ENCODE data around the gene ANKIB1.
"Not testable (repeated sequence)": the region's sequence is repeated elsewhere in the genome, so short reads cannot be mapped to it uniquely, and the experiment has no call there.

Gene ANKIB1

DNA sequence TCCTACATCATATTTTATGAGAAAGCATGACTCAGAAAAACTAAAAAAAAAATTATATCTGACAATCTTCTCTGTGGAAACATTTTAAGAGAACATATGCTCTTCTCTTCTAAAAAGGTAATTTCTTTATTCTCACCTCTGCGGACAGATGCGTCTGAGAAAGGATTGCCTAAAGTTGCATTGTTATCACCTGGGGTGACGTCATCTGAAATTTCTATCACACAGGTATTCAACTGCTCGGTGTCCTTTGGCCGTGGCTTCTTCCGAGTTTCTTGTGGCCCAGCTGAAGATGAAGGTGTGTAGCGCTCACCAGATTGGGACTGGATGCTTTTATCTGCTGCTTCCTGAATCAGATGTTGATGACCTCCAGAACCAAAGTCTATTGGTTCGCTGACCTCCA, 187.2 kb downstream of the ANKIB1 start:
- TF ChIP-seq, protein P1, sequence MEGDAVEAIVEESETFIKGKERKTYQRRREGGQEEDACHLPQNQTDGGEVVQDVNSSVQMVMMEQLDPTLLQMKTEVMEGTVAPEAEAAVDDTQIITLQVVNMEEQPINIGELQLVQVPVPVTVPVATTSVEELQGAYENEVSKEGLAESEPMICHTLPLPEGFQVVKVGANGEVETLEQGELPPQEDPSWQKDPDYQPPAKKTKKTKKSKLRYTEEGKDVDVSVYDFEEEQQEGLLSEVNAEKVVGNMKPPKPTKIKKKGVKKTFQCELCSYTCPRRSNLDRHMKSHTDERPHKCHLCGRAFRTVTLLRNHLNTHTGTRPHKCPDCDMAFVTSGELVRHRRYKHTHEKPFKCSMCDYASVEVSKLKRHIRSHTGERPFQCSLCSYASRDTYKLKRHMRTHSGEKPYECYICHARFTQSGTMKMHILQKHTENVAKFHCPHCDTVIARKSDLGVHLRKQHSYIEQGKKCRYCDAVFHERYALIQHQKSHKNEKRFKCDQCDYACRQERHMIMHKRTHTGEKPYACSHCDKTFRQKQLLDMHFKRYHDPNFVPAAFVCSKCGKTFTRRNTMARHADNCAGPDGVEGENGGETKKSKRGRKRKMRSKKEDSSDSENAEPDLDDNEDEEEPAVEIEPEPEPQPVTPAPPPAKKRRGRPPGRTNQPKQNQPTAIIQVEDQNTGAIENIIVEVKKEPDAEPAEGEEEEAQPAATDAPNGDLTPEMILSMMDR (IDR thresholded peaks at IDR 0.05; ENCODE audit: extremely low read depth, missing control alignments): no peak
- no peak for DNase-seq (ENCODE audit: low spot score)

DNA sequence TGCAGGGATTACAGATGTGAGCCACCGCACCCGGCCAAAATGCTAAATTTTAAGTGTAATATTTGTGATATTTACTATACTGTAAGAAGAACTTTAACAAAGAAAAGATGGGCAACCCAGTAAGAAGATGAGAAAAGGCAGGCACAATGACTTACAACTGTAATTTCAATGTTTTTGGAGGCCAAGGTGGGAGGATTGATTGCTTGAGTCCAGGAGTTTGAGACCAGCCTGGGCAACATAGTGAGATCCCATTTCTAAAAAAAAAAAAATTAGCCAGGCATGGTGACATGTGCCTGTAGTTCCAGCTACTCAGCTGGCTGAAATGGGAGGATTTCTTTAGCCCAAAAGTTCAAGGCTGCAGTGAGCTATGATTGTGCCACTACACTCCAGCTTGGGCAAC, 189.8 kb downstream of the ANKIB1 start:
- TF ChIP-seq, protein P1 (IDR thresholded peaks at IDR 0.05; ENCODE audit: extremely low read depth, missing control alignments): no peak

DNA sequence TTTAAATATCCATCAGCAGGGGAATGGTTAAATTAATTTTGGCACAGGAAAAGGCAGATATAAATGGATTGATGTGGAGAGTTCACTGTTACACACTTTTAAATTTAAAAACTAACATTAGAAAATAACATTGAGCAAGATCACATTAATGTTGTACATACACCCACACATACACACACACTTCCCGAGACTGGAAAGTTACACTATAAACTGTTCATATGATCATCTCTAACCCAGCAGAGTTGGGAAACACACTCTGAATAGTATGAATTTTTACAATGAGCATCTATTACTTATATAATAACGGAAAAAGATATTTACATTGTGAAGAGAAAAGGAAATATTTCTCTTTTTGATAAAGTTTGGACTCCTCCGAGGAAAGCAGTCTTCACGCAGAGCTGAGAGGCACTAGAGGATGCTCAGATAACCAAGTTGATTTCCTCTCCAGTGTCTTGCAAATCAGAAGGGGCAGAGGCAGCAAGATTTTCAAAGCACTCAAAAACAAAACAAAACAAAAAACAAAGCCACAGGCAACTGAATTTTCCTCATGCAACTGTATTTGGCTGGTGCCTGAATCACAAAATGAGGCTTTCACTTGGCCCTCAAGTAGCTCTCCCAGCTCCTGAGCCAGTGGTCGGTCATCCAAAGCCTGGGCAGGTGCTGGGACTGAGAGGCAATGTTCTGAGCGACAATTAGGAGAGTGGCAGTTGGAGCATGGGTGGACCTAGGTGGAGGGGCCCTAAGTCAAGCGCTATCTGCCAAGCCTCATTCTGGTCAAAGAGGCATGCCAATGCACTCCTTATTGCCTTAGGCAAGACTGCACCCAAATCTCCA, 191.1 kb downstream of the ANKIB1 start:
- DNase-seq (ENCODE audit: low spot score): no peak
- TF ChIP-seq, protein P1 (IDR thresholded peaks at IDR 0.05; ENCODE audit: extremely low read depth, missing control alignments): no peak

More for the DNA sequence above, 189.8 kb downstream of the ANKIB1 start:
- DNase-seq (ENCODE audit: low spot score): no peak

DNA sequence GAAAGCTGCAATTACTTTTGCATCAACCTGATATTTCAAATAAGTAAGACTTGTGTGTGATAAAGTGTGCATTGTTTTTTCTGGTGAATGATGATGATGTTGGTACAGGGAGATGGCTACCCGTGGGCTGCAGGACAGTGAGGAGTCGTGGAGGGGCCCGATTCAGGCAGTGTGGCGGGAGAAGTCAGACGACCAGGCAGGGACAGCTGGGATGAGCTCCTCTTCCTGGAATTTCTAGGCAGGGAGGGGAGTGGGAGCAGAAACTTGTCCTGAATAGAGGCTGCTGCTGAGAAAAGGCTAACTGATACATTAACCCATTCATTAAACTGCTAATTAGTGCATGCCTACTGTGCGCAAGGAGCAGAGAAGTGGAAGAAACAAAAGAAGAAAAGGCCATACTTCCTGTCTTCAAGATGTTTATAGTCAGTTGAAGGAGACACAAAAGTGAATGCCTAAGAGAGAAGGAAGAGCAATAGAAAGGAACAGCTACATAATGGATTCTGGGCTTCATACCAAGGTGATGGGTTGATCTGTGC, 192.2 kb downstream of the ANKIB1 start:
- DNase-seq (ENCODE audit: low spot score): no peak
- TF ChIP-seq, protein P1 (IDR thresholded peaks at IDR 0.05; ENCODE audit: extremely low read depth, missing control alignments): no peak

DNA sequence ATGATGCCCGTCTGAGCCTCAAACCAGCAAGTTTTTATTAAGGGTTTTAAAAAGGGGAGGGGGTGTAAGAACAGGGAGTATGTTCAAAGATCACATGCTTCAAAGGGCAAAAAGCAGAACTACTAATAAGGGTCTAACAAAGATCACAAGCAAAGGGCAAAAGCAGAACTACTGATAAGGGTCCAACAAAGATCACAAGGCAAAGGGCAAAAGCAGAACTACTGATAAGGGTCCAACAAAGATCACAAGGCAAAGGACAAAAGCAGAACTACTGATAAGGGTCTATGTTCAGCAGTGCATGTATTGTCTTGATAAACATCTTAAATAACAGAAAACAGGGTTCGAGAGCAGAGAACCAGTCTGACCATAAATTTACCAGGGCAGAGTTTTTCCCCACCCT, 196.9 kb downstream of the ANKIB1 start:
- DNase-seq (ENCODE audit: low spot score): not testable (repeated sequence)

DNA sequence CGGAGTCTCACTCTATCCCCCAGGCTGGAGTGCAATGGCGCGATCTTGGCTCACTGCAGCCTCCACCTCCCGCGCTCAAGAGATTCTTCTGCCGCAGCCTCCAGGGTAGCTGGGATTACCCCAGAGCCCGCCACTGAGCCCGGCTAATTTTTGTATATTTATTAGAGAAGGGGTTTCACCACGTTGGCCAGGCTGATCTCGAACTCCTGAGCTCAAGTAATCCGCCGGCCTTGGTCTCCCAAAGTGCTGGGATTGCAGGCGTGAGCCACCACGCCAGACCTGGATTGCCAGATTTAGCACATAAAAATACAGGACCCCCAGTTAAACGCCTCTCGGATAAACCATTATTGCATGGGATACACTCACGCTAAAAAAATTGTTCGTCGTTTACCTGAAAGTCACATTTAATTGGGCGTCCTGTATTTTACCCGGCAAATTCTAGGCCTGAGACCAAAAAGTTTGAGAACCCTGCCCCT, 201.1 kb downstream of the ANKIB1 start:
- no peak for DNase-seq (ENCODE audit: low spot score)
- TF ChIP-seq, protein P1 (IDR thresholded peaks at IDR 0.05; ENCODE audit: extremely low read depth, missing control alignments): no peak

DNA sequence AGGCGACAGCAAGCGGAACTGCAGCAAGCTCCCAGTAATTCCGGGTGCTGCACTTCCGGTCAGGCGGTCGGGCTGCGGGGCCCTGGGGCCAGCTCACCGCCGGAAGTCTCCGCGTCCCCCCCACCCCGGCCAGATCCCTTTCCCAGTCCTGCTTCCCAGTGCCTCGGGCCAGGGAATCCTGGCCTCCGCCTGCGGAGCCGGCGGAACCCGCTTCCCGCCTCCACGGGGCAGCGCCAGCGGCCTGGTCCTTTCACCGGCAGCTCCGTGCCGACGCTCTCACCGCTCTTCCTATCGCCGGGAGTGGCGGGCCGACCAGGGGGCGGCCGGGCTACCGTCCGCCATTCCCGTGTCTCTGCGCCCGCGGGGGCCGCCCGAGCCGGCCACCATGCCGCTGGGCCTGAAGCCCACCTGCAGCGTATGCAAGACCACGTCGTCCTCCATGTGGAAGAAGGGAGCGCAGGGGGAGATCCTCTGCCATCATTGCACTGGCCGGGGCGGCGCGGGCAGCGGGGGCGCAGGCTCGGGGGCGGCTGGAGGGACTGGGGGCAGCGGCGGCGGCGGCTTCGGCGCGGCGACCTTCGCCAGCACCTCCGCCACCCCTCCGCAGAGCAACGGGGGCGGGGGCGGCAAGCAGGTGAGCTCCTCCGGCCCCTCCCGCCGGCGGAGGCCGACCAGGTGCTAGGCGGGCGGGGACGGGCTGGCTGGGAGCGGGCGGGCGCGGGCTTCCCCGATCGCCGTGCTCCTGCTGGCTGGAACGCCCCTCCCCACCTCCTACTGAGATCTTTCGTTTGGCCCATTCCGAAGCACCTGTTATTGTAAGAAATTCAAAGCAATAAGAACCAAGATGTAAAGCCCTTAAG, 201.8 kb downstream of the ANKIB1 start, which contains the start of gene GATAD1:
Gene GATAD1 (plus strand): TSS at position 138 of the 860 bp plus-strand sequence. CDS start 248 bp downstream, at position 386.
- TF ChIP-seq, protein P1 (IDR thresholded peaks at IDR 0.05; ENCODE audit: extremely low read depth, missing control alignments): peak; percentile 77
- DNase-seq (ENCODE audit: low spot score): peak; percentile 92
